ACC112 (cell line): ENCODE data around the gene PLAC1.

Experiments
- H2AFZ ChIP-seq: fragments of 200-600 bp; sonication (generic); one replicate; pipeline ENCODE4 v1.6.0; 2017; ENCODE audit warnings: antibody characterized with exemption, low read length; ENCODE audit not compliant: unreplicated experiment
- H3K27ac ChIP-seq: fragments of 200-600 bp; sonication (generic); 2 replicates; pipeline ENCODE4 v1.5.1; 2014; ENCODE audit warnings: low read depth, mild to moderate bottlenecking, antibody characterized with exemption, low read length, moderate library complexity
- H3K27me3 ChIP-seq: fragments of 200-600 bp; sonication (generic); 2 replicates; pipeline ENCODE4 v1.6.1; 2014; ENCODE audit warnings: mild to moderate bottlenecking, antibody characterized with exemption, low read length, moderate library complexity, mixed read lengths; ENCODE audit not compliant: insufficient read depth
- H3K36me3 ChIP-seq: fragments of 200-600 bp; sonication (generic); 2 replicates; pipeline ENCODE4 v1.6.1; 2016; ENCODE audit warnings: mild to moderate bottlenecking, antibody characterized with exemption, low read length, moderate library complexity, mixed read lengths; ENCODE audit not compliant: insufficient read depth
- H3K4me1 ChIP-seq: fragments of 200-600 bp; sonication (generic); one replicate; pipeline ENCODE4 v1.6.1; 2016; ENCODE audit warnings: low read length, mixed read lengths; ENCODE audit not compliant: insufficient read depth, unreplicated experiment, control insufficient read depth
- H3K4me3 ChIP-seq: fragments of 200-600 bp; sonication (generic); 2 replicates; pipeline ENCODE4 v1.5.1; 2014; ENCODE audit warnings: mild to moderate bottlenecking, low read depth, low read length
- H3K79me2 ChIP-seq: fragments of 200-600 bp; sonication (generic); one replicate; pipeline ENCODE4 v1.6.0; 2016; ENCODE audit warnings: low read length; ENCODE audit not compliant: control insufficient read depth, unreplicated experiment, insufficient read depth

PLAC1 gene

DNA sequence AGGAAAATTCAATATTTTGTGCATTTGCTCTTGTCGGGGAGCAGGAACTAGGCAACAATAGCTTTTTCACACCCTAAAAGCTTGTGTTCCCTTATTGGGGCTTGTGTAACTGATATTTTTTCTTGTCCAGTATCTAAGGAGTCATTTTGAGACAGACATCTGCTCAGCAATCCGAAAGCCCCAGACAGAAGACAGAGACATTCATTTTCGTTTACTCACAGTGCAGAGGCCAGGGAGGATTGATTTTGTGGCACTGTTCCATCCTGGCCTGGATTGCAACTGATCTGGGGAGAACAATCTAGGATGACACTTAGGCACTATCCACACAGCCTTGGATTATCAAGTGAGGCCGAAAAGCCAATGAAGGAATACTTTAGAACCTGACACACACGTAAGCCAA, 27.4 kb upstream of the PLAC1 start:
- Histone ChIP-seq H3K4me3 (no peak overlapping the region), H3K27ac (peak overlapping the region; percentile 47), H2AFZ (no peak overlapping the region), H3K4me1 (peaks cover 39% of the 10 kb centered on the region), H3K36me3 (no peaks in the 10 kb centered on the region), H3K27me3 (no peaks in the 10 kb centered on the region), H3K79me2 (no peaks in the 10 kb centered on the region)

- H3K27ac ChIP-seq, result no peak overlapping the region
- no peaks in the 10 kb centered on the region for H3K36me3 ChIP-seq
- peaks cover 39% of the 10 kb centered on the region for H3K4me1 ChIP-seq
- H3K79me2 ChIP-seq, result no peaks in the 10 kb centered on the region
- no peaks in the 10 kb centered on the region for H3K27me3 ChIP-seq
- peak overlapping the region; percentile 68 for H2AFZ ChIP-seq
- no peak overlapping the region for H3K4me3 ChIP-seq
Observed at GRCh38 chrX:134684956-134685355, 26.7 kb upstream of the PLAC1 start.

DNA sequence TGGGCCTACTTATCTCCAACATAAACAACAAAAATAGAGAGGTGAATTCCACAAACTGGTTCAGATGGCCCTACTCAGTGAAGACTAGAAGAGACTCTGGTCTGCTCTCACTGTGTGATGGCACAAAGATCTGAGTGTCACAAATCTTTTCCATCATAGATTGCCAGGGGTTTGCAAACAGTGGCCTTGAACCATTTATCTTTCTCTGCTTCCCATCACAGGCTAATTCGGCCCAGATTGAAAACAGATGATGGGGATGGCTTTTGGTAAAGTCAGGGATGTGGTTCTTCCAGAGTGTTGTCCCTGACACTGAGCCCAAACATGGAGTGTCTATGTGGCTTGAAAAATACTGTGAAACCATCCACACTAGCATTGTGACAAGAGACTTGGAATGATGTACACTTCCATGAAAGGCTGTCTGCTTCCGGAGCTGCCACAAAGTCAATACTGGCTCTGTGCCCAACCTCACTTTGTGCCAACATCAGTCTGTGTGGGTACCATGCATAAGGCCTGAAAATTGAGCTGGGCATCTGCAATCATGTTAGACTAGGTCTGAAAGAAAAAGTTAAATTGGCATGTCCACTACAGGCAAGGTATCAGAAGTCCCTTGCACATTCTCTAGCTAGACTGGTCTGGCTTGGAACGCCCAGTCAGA, 25.2 kb upstream of the PLAC1 start:
- Histone ChIP-seq H3K36me3 (no peaks in the 10 kb centered on the region), H3K4me3 (no peak overlapping the region), H3K27me3 (no peaks in the 10 kb centered on the region), H2AFZ (no peak overlapping the region), H3K27ac (no peak overlapping the region), H3K79me2 (no peaks in the 10 kb centered on the region), H3K4me1 (peaks cover 28% of the 10 kb centered on the region)

DNA sequence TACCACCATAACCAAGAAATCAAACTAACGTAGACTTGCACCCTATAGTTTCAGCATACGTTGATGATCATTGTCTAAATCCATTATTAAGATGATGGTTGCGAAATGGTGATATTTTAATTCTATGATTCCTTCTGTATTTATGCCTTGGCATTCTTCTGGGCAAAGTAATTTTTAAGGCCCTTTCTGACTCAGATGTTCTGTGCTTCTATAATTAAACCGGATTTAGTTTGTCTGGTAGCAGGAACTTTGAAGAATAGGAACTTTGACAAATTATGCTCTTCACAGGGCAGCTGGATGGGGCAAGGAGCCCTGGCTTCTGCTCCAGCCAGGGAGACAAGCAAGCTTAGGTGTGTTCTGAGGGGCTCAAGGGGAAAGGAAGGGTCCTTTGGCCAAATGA, 23.8 kb upstream of the PLAC1 start:
- H3K4me3 ChIP-seq, result no peak overlapping the region
- no peak overlapping the region for H3K27ac ChIP-seq
- no peaks in the 10 kb centered on the region for H3K27me3 ChIP-seq
- H3K36me3 ChIP-seq, result no peaks in the 10 kb centered on the region
- no peaks in the 10 kb centered on the region for H3K79me2 ChIP-seq
- no peak overlapping the region for H2AFZ ChIP-seq
- H3K4me1 ChIP-seq, result peaks cover 20% of the 10 kb centered on the region

DNA sequence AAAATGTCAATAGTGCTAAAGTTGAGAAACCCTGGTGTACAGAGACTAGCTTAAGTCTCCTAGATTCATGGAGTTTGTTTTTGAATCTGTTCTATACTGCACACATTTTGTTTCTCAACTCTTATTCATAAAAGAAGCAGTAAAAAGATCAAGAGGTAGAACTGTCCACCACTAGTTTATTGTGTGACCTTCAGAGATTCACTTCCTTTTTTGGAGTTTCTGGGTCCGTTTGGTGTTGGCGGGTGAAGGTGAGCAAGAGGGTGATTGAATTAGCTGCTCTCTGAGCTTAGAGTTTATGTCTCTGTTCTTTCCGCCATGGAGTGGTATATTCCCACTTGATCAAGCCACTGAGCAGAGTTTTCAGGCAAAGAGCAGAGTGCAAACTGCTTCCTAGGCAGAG, 21.4 kb upstream of the PLAC1 start:
- Histone ChIP-seq H3K4me1 (peaks cover 21% of the 10 kb centered on the region), H3K79me2 (no peaks in the 10 kb centered on the region), H3K4me3 (no peak overlapping the region), H3K27ac (no peak overlapping the region), H3K27me3 (no peaks in the 10 kb centered on the region), H3K36me3 (no peaks in the 10 kb centered on the region), H2AFZ (no peak overlapping the region)

DNA sequence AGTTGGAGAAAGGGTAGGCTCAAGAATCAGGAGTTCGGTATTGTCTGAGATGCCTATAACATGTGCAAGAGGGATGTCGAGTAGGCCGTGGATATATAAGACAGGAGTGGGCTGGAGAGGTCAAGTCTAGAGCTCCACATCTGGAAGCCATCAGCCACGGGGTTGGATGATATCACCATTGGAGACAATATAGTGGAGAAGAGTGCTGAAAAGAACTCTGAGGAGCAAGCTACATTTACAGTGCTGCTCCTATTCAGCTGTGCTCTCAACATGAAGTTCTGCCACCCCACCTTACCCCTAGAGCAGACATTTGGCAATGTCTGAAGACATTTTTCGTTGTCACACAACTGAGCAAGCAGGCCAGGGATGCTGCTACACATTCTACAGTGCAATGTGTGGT, 20.9 kb upstream of the PLAC1 start:
- no peaks in the 10 kb centered on the region for H3K36me3 ChIP-seq
- H2AFZ ChIP-seq, result no peak overlapping the region
- H3K4me1 ChIP-seq, result peaks cover 21% of the 10 kb centered on the region
- no peaks in the 10 kb centered on the region for H3K79me2 ChIP-seq
- no peak overlapping the region for H3K4me3 ChIP-seq
- no peaks in the 10 kb centered on the region for H3K27me3 ChIP-seq
- no peak overlapping the region for H3K27ac ChIP-seq

- no peaks in the 10 kb centered on the region for H3K36me3 ChIP-seq
- peaks cover 16% of the 10 kb centered on the region for H3K4me1 ChIP-seq
- no peak overlapping the region for H3K4me3 ChIP-seq
- no peak overlapping the region for H2AFZ ChIP-seq
- no peaks in the 10 kb centered on the region for H3K79me2 ChIP-seq
- no peaks in the 10 kb centered on the region for H3K27me3 ChIP-seq
- no peak overlapping the region for H3K27ac ChIP-seq
Observed at GRCh38 chrX:134677332-134677731, 19.1 kb upstream of the PLAC1 start.

- Histone ChIP-seq H3K4me1 (peaks cover 14% of the 10 kb centered on the region), H3K79me2 (no peaks in the 10 kb centered on the region), H3K36me3 (no peaks in the 10 kb centered on the region), H2AFZ (peak overlapping the region; percentile 50), H3K27ac (peak overlapping the region; percentile 67), H3K27me3 (no peaks in the 10 kb centered on the region), H3K4me3 (no peak overlapping the region)
Observed at GRCh38 chrX:134676436-134676835, 18.2 kb upstream of the PLAC1 start.

- Histone ChIP-seq H3K79me2 (no peaks in the 10 kb centered on the region), H2AFZ (peak overlapping the region; percentile 3), H3K27ac (no peak overlapping the region), H3K4me3 (no peak overlapping the region), H3K27me3 (no peaks in the 10 kb centered on the region), H3K4me1 (peaks cover 40% of the 10 kb centered on the region), H3K36me3 (no peaks in the 10 kb centered on the region)
Observed at GRCh38 chrX:134673123-134673522, 14.9 kb upstream of the PLAC1 start.

DNA sequence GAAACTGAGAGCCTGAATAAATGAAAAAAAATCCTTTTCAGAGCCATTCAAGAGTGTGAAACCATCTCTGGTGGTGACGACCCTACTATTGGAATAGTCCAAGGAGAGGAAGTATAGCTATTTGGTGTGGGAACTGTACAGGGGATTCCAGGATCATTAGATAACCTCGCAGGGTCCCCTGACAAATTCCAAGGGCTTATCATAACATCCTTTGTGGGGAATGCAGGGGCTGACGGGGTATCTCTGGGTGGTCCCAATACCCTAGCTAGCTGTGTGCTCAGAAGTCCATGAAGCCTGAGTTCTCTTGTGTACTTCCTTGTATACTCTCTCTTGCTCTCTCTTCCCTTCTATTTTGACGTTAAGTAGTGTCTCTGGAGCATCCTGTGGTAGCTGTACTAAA, 13.8 kb upstream of the PLAC1 start:
- Histone ChIP-seq H3K27me3 (no peaks in the 10 kb centered on the region), H3K4me1 (peaks cover 40% of the 10 kb centered on the region), H3K4me3 (no peak overlapping the region)

DNA sequence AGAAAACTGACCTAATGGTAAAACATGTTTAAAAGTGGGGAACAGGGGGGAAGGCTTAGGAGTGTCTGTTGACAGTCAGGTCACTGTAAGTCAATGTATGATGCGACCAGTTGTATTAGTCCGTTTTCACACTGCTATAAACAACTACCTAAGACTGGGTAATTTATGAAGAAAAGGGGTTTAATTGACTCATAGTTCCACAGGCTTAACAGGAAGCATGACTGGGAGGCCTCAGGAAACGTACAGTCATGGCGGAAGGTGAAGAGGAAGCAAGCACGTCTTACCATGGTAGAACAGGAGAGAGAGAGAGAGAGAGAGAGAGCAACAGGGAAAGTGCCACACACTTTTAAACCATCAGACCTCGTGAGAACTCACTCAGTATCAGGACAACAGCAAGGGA, 13.0 kb upstream of the PLAC1 start:
- Histone ChIP-seq H3K27ac (peak overlapping the region; percentile 90), H3K27me3 (no peaks in the 10 kb centered on the region), H3K4me3 (no peak overlapping the region), H2AFZ (no peak overlapping the region), H3K36me3 (no peaks in the 10 kb centered on the region), H3K79me2 (no peaks in the 10 kb centered on the region), H3K4me1 (peaks cover 36% of the 10 kb centered on the region)

More for the DNA sequence above, 13.8 kb upstream of the PLAC1 start:
- H2AFZ ChIP-seq, result no peak overlapping the region
- no peaks in the 10 kb centered on the region for H3K79me2 ChIP-seq
- no peaks in the 10 kb centered on the region for H3K36me3 ChIP-seq
- H3K27ac ChIP-seq, result no peak overlapping the region
